Ascending aorta (tissue), 2 donors: ENCODE data around the gene MFSD6. TPM values are rescaled to one million over a fixed set of nuclear protein-coding genes. Genes with fewer than 3 reads are reported as not detected.
"Not testable (repeated sequence)": the region's sequence is repeated elsewhere in the genome, so short reads cannot be mapped to it uniquely, and the experiment has no call there.

Source experiments
- DNase-seq, 2 donors: peaks; one replicate each; pipeline ENCODE4 v3.0.0-alpha.2; 2019; ENCODE audit warnings: low spot score in 2 of 2
- H3K27ac ChIP-seq, 2 donors: fragments of 200-600 bp; sonication (generic); one replicate each; pipeline ENCODE4 v1.5.1; 2016 to 2017; ENCODE audit warnings: mild to moderate bottlenecking in 1 of 2
- H3K27me3 ChIP-seq: fragments of 200-600 bp; sonication (generic); one replicate; pipeline ENCODE4 v1.5.1; 2017
- H3K36me3 ChIP-seq, 2 donors: fragments of 200-600 bp; sonication (generic); one replicate each; pipeline ENCODE4 v1.5.1; 2016
- H3K4me1 ChIP-seq, 2 donors: fragments of 200-600 bp; sonication (generic); one replicate each; pipeline ENCODE4 v1.5.1; 2016 to 2017; ENCODE audit warnings: mild to moderate bottlenecking in 1 of 2
- H3K4me3 ChIP-seq, 2 donors: fragments of 200-600 bp; sonication (generic); one replicate each; pipeline ENCODE4 v1.5.1; 2016 to 2017; ENCODE audit warnings: mild to moderate bottlenecking in 1 of 2
- H3K9me3 ChIP-seq, 2 donors: fragments of 200-600 bp; sonication (generic); one replicate each; pipeline ENCODE4 v1.5.1; 2016
- CTCF ChIP-seq, 3 experiments: fragments of 200-600 bp in 2 of 3; fragments of 450-650 bp in 1 of 3; sonication (generic) in 2 of 3; IDR thresholded peaks; one replicate each; pipeline ENCODE4 v1.5.1; 2016 to 2019; ENCODE audit warnings: antibody characterized with exemption in 3 of 3, mild to moderate bottlenecking in 1 of 3, moderate library complexity in 1 of 3
- intact Hi-C: fragments of 100-400 bp; cut with DNase I; formaldehyde crosslinking; loops from one replicate; pipeline ENCODE4 v1.15.1; 2023
- total RNA-seq: library from RNA; depleted of rRNA; stranded (reverse); fragments of >200 nt; gene quantifications from one replicate; pipeline ENCODE4 v1.1.0, GENCODE V29; 2016

Gene MFSD6
- total RNA-seq, 1 donor from 2014 or later, result 53.2 TPM

GRCh38 chr2:190418727-190419126 is 10.6 kb downstream of the MFSD6 start:
- no peaks in the 10 kb centered on the region for H3K4me1 ChIP-seq
- no peaks in the 10 kb centered on the region for H3K36me3 ChIP-seq
- TF ChIP-seq CTCF (IDR thresholded peaks at IDR 0.05), result no peak
- H3K4me3 ChIP-seq, result no peak overlapping the region
- H3K27me3 ChIP-seq, result no peaks in the 10 kb centered on the region
- intact Hi-C loops, result no loop called here
- no peaks in the 10 kb centered on the region for H3K9me3 ChIP-seq
- no peak for DNase-seq
- no peak overlapping the region for H3K27ac ChIP-seq

GRCh38 chr2:190420801-190421200 is 12.6 kb downstream of the MFSD6 start:
- H3K27me3 ChIP-seq, result no peaks in the 10 kb centered on the region
- no peak for DNase-seq
- no peak overlapping the region for H3K4me3 ChIP-seq
- H3K27ac ChIP-seq, result no peak overlapping the region
- no peaks in the 10 kb centered on the region for H3K36me3 ChIP-seq
- no peak for TF ChIP-seq CTCF (IDR thresholded peaks at IDR 0.05)
- no peaks in the 10 kb centered on the region for H3K4me1 ChIP-seq
- no peaks in the 10 kb centered on the region for H3K9me3 ChIP-seq
- intact Hi-C loops, result no loop called here

GRCh38 chr2:190425221-190425866 is 17.2 kb downstream of the MFSD6 start:
- H3K27ac ChIP-seq, result no peak overlapping the region
- TF ChIP-seq CTCF (IDR thresholded peaks at IDR 0.05), result no peak

GRCh38 chr2:190425883-190426658 is 17.9 kb downstream of the MFSD6 start:
- TF ChIP-seq CTCF (IDR thresholded peaks at IDR 0.05), result no peak
- no peak overlapping the region for H3K27ac ChIP-seq
- no peaks in the 10 kb centered on the region for H3K27me3 ChIP-seq
- no peak overlapping the region for H3K4me3 ChIP-seq
- no peaks in the 10 kb centered on the region for H3K9me3 ChIP-seq
- no peaks in the 10 kb centered on the region for H3K36me3 ChIP-seq
- DNase-seq, result no peak
- no peaks in the 10 kb centered on the region for H3K4me1 ChIP-seq
- intact Hi-C loops, result no loop called here

More at GRCh38 chr2:190425221-190425866, 17.2 kb downstream of the MFSD6 start:
- no peak for DNase-seq
- Histone ChIP-seq H3K9me3 (no peaks in the 10 kb centered on the region), H3K27me3 (no peaks in the 10 kb centered on the region), H3K4me1 (no peaks in the 10 kb centered on the region), H3K36me3 (no peaks in the 10 kb centered on the region), H3K4me3 (no peak overlapping the region)
- intact Hi-C loops, result no loop called here

- H3K9me3 ChIP-seq, H3K27ac ChIP-seq, DNase-seq, H3K4me1 ChIP-seq, H3K27me3 ChIP-seq, H3K4me3 ChIP-seq, H3K36me3 ChIP-seq, intact Hi-C loops: not testable (repeated sequence)
These were observed 22.7 kb downstream of the MFSD6 start for GRCh38 chr2:190430866-190431265.

GRCh38 chr2:190431907-190432306 is 23.8 kb downstream of the MFSD6 start:
- Histone ChIP-seq H3K27me3 (no peaks in the 10 kb centered on the region), H3K9me3 (no peaks in the 10 kb centered on the region), H3K4me3 (no peak overlapping the region), H3K36me3 (peaks cover 0 to 10% of the 10 kb centered on the region in 2 donors), H3K4me1 (peaks cover 0 to 3% of the 10 kb centered on the region in 2 donors), H3K27ac (peak overlapping the region in 1 of 2 donors; percentile 27)
- intact Hi-C loops, result no loop called here
- no peak for TF ChIP-seq CTCF (IDR thresholded peaks at IDR 0.05)
- DNase-seq, result no peak
